ENCODE measurements around the gene ANKRD23. TPM values are rescaled to one million over a fixed set of nuclear protein-coding genes. Genes with fewer than 3 reads are reported as not detected.

ANKRD23 gene
- total RNA-seq, 1 experiment from 2014 or later, result 8.9 TPM

GRCh38 chr2:96848264-96848663 lies 4.4 kb upstream of the ANKRD23 start:
- CTCF ChIA-PET, result no interaction called here

DNA sequence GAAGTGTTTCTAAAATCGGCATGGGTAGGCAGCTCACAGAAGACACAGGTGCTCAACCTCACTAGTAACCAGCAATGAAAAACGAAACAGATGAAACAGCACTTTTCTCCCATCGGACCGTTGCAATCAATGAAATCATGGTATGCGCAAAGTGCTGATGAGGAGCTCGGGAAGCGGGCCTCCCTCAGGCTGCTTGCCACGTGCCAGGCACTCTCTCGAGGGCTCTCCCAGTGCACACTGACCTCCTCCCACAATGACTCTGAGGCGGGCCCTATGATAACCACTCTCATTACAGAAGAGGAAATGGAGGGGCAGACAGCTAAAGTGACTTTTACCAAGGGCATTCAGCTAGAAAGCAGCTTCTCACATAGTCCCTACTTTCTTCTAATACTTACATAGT lies 3.8 kb upstream of the ANKRD23 start:
- H3K4me1 ChIP-seq (replicated peaks; ENCODE audit: insufficient read depth), result no peaks in the 10 kb centered on the region
- H3K27ac ChIP-seq, result no peak overlapping the region
- POLR2A ChIA-PET (ENCODE audit: unreplicated experiment), result interaction anchor here (0.7 kb wide), 2 partner anchors 513 to 836 kb away, joined by 3 to 4 read pairs; no protein-coding TSS in a partner anchor
- H3K36me3 ChIP-seq (ENCODE audit: low read depth), result no peaks in the 10 kb centered on the region
- BruUV-seq (replicated peaks), result no TSS peak
- no peak for DNase-seq
- no peaks in the 10 kb centered on the region; the same call in 1 of the 2 replicates for H3F3A ChIP-seq (ENCODE audit: insufficient read depth, low read depth)
- no peaks in the 10 kb centered on the region for H3K27me3 ChIP-seq (ENCODE audit: insufficient read depth, low read depth)
- H4K20me1 ChIP-seq (ENCODE audit: insufficient read depth), result no peaks in the 10 kb centered on the region
- no peak overlapping the region for H3K4me2 ChIP-seq
- H3K79me2 ChIP-seq (ENCODE audit: low read depth), result no peaks in the 10 kb centered on the region
- CTCF ChIA-PET, result no interaction called here
- no peaks in the 10 kb centered on the region for H3K9me3 ChIP-seq (ENCODE audit: insufficient read depth, low read depth)
- H3K4me3 ChIP-seq, result no peak overlapping the region
- no peaks in the 10 kb centered on the region for H3K9me2 ChIP-seq (ENCODE audit: insufficient read depth)
- no peak for TF ChIP-seq EZH2 (IDR thresholded peaks at IDR 0.05; ENCODE audit: low read depth)
- H2AFZ ChIP-seq, result no peak overlapping the region
- intact Hi-C loops (cut with micrococcal nuclease; ENCODE audit: unreplicated experiment), result no loop called here

More at GRCh38 chr2:96848264-96848663, 4.4 kb upstream of the ANKRD23 start:
- H3K4me1 ChIP-seq (replicated peaks; ENCODE audit: insufficient read depth), result no peaks in the 10 kb centered on the region
- no peak overlapping the region for H3K27ac ChIP-seq
- no peaks in the 10 kb centered on the region for H3K27me3 ChIP-seq (ENCODE audit: insufficient read depth, low read depth)
- H3F3A ChIP-seq (ENCODE audit: insufficient read depth, low read depth), result no peaks in the 10 kb centered on the region; the same call in 1 of the 2 replicates
- DNase-seq, result no peak
- no peaks in the 10 kb centered on the region for H3K79me2 ChIP-seq (ENCODE audit: low read depth)
- H2AFZ ChIP-seq, result no peak overlapping the region
- intact Hi-C loops (cut with micrococcal nuclease; ENCODE audit: unreplicated experiment), result no loop called here
- BruUV-seq (replicated peaks), result no TSS peak
- POLR2A ChIA-PET (ENCODE audit: unreplicated experiment), result no interaction called here
- no peak overlapping the region for H3K4me2 ChIP-seq
- no peaks in the 10 kb centered on the region for H3K9me2 ChIP-seq (ENCODE audit: insufficient read depth)
- H4K20me1 ChIP-seq (ENCODE audit: insufficient read depth), result no peaks in the 10 kb centered on the region
- H3K36me3 ChIP-seq (ENCODE audit: low read depth), result no peaks in the 10 kb centered on the region
- no peak overlapping the region for H3K4me3 ChIP-seq
- TF ChIP-seq, protein P1, sequence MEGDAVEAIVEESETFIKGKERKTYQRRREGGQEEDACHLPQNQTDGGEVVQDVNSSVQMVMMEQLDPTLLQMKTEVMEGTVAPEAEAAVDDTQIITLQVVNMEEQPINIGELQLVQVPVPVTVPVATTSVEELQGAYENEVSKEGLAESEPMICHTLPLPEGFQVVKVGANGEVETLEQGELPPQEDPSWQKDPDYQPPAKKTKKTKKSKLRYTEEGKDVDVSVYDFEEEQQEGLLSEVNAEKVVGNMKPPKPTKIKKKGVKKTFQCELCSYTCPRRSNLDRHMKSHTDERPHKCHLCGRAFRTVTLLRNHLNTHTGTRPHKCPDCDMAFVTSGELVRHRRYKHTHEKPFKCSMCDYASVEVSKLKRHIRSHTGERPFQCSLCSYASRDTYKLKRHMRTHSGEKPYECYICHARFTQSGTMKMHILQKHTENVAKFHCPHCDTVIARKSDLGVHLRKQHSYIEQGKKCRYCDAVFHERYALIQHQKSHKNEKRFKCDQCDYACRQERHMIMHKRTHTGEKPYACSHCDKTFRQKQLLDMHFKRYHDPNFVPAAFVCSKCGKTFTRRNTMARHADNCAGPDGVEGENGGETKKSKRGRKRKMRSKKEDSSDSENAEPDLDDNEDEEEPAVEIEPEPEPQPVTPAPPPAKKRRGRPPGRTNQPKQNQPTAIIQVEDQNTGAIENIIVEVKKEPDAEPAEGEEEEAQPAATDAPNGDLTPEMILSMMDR (conservative IDR thresholded peaks at IDR 0.05), result no peak
- TF ChIP-seq EZH2 (IDR thresholded peaks at IDR 0.05; ENCODE audit: low read depth), result no peak
- no peaks in the 10 kb centered on the region for H3K9me3 ChIP-seq (ENCODE audit: insufficient read depth, low read depth)

- H4K20me1 ChIP-seq (ENCODE audit: insufficient read depth), result no peaks in the 10 kb centered on the region
- BruUV-seq (replicated peaks), result no TSS peak
Measured at GRCh38 chr2:96846825-96847224, 3.0 kb upstream of the ANKRD23 start.

More at GRCh38 chr2:96846825-96847224, 3.0 kb upstream of the ANKRD23 start:
- no peak overlapping the region for H3K27ac ChIP-seq
- H3K79me2 ChIP-seq (ENCODE audit: low read depth), result no peaks in the 10 kb centered on the region
- POLR2A ChIA-PET (ENCODE audit: unreplicated experiment), result interaction anchor here (0.7 kb wide), 1 partner anchor 512 kb away, joined by 4 read pairs; no protein-coding TSS in a partner anchor
- no peaks in the 10 kb centered on the region for H3K36me3 ChIP-seq (ENCODE audit: low read depth)
- H2AFZ ChIP-seq, result no peak overlapping the region
- no peak for TF ChIP-seq EZH2 (IDR thresholded peaks at IDR 0.05; ENCODE audit: low read depth)
- TF ChIP-seq, protein P1 (conservative IDR thresholded peaks at IDR 0.05), result no peak
- no peaks in the 10 kb centered on the region; the same call in 1 of the 2 replicates for H3F3A ChIP-seq (ENCODE audit: insufficient read depth, low read depth)
- H3K9me3 ChIP-seq (ENCODE audit: insufficient read depth, low read depth), result no peaks in the 10 kb centered on the region
- no peak overlapping the region for H3K4me3 ChIP-seq
- no peak for DNase-seq
- CTCF ChIA-PET, result no interaction called here
- no peaks in the 10 kb centered on the region for H3K4me1 ChIP-seq (replicated peaks; ENCODE audit: insufficient read depth)
- no peak overlapping the region for H3K4me2 ChIP-seq
- intact Hi-C loops (cut with micrococcal nuclease; ENCODE audit: unreplicated experiment), result no loop called here
- no peaks in the 10 kb centered on the region for H3K27me3 ChIP-seq (ENCODE audit: insufficient read depth, low read depth)
- H3K9me2 ChIP-seq (ENCODE audit: insufficient read depth), result no peaks in the 10 kb centered on the region
